Peyer's patch (tissue), 4 donors: ENCODE measurements around the gene FASTK. TPM values are rescaled to one million over a fixed set of nuclear protein-coding genes. Genes with fewer than 3 reads are reported as not detected.

Experiments used
- DNase-seq, 3 donors: peaks; one replicate each; pipeline ENCODE4 v3.0.0-alpha.2; 2017 to 2019
- H3K27ac ChIP-seq, 4 donors: fragments of 200-600 bp; sonication (generic); one replicate each; pipeline ENCODE4 v1.5.1; 2016 to 2019
- H3K27me3 ChIP-seq, 2 donors: fragments of 200-600 bp; sonication (generic); one replicate each; pipeline ENCODE4 v1.5.1; 2019
- H3K36me3 ChIP-seq, 3 donors: fragments of 200-600 bp; sonication (generic); one replicate each; pipeline ENCODE4 v1.5.1; 2016 to 2019
- H3K4me1 ChIP-seq, 4 donors: fragments of 200-600 bp; sonication (generic); one replicate each; pipeline ENCODE4 v1.5.1; 2016 to 2019
- H3K4me3 ChIP-seq, 4 donors: fragments of 200-600 bp; sonication (generic); 1 replicate in 3 of 4; 2 replicates in 1 of 4; pipeline ENCODE4 v1.5.1; 2016 to 2019; ENCODE audit warnings: mild to moderate bottlenecking in 1 of 4
- H3K9me3 ChIP-seq, 4 donors: fragments of 200-600 bp; sonication (generic); one replicate each; pipeline ENCODE4 v1.5.1; 2016 to 2019; ENCODE audit warnings: mild to moderate bottlenecking in 1 of 4
- CTCF ChIP-seq, 6 experiments: fragments of 450-650 bp in 4 of 6; fragments of 200-600 bp in 2 of 6; sonication (generic) in 1 of 6; IDR thresholded peaks; one replicate each; pipeline ENCODE4 v1.5.1; 2017 to 2019; ENCODE audit warnings: antibody characterized with exemption in 6 of 6, mild to moderate bottlenecking in 3 of 6, moderate library complexity in 1 of 6
- POLR2A ChIP-seq, 2 donors: fragments of 450-650 bp; IDR thresholded peaks; one replicate each; pipeline ENCODE4 v1.5.1; 2017; ENCODE audit warnings: antibody characterized with exemption in 2 of 2, mild to moderate bottlenecking in 2 of 2, moderate library complexity in 2 of 2
- total RNA-seq, 4 donors: library from RNA; depleted of rRNA; stranded (reverse); fragments of >200 nt; gene quantifications; one replicate each; pipeline ENCODE4 v1.1.0, GENCODE V29; 2016

The FASTK gene
- total RNA-seq, 4 donors from 2014 or later = 99.0 to 239 (median 158) TPM

DNA sequence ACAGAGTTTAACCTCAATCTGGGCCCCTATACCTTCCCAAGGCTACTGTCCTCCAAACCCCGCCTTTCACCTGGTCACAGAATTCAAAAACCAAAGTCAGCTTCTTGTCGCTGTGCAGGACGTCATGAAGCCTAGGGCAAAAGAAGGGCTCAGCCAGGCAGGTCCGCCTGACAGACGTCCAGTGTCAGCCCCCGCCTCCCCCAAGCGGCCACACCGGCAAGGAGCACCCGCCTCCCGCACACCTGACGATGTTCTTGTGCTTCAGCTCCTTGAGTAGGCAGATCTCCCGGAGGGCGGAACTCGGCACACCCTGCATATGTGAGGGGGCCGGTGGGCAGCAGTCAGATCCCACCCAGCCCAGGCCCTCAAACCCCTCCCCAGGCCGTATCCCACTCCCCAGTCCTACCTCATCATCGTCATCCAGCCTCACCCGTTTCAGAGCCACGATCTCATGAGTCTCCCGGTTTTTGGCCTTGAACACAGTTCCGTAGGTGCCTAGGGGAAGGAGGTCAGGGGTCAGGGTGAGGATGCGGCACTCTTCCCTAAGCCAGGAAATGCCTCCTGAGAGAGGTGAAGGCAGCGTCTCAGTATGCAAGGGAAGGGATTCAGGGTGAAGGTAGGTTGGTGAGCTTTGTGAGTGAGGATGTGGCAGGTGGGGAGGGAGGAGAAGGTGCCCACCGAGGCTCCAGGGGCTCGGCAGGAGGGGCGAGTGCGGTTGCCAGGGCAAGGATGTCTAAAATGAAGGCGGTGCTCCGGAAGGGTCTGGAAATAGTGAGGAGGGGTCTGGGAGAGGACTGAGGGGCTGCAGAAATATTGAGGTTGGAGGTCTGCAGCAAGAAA is 23.7 kb downstream of the FASTK start:
- peak overlapping the region; percentile 61 to 87 (median 79) for H3K4me3 ChIP-seq
- TF ChIP-seq CTCF (IDR thresholded peaks at IDR 0.05) (peak in 2 of 6 experiments; percentile 15 to 24), POLR2A (IDR thresholded peaks at IDR 0.05) (no peak)
- H3K4me1 ChIP-seq = peaks cover 4 to 36% (median 18%) of the 10 kb centered on the region in 4 donors
- peak overlapping the region in 1 of 4 donors; percentile 92 for H3K27ac ChIP-seq
- H3K27me3 ChIP-seq = no peaks in the 10 kb centered on the region
- DNase-seq = peak in 1 of 3 donors; percentile 30
- no peaks in the 10 kb centered on the region for H3K9me3 ChIP-seq
- H3K36me3 ChIP-seq = no peaks in the 10 kb centered on the region

DNA sequence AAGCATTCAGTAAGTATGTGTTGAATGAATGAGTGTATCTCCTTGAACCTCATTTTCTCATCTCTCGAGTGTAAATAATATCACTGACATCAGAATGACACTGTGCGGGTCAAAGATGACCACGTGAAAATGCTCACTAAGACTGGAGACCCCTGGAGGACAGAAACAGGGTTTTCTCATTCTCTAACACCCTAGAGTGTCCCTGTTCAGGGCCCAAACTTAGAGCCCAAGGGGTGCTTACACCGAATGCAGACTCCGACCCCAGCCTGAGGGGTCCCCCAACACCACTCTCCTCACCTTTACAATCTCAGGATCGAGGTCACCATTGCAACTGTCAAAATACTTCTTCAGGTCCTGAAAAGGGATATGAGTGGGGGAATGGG is 24.3 kb downstream of the FASTK start:
- no peaks in the 10 kb centered on the region for H3K9me3 ChIP-seq
- no peaks in the 10 kb centered on the region for H3K36me3 ChIP-seq
- H3K27me3 ChIP-seq = no peaks in the 10 kb centered on the region
- TF ChIP-seq POLR2A (IDR thresholded peaks at IDR 0.05) (no peak), CTCF (IDR thresholded peaks at IDR 0.05) (no peak)
- no peak overlapping the region for H3K4me3 ChIP-seq
- DNase-seq = no peak
- no peak overlapping the region for H3K27ac ChIP-seq
- peaks cover 4 to 30% (median 20%) of the 10 kb centered on the region in 4 donors for H3K4me1 ChIP-seq

- Histone ChIP-seq H3K27ac (no peak overlapping the region), H3K9me3 (no peaks in the 10 kb centered on the region)
- TF ChIP-seq CTCF (IDR thresholded peaks at IDR 0.05) = no peak
- no peak for TF ChIP-seq POLR2A (IDR thresholded peaks at IDR 0.05)
These were observed 26.9 kb downstream of the FASTK start for GRCh38 chr7:151053751-151054150.

GRCh38 chr7:151053096-151053495 is 27.5 kb downstream of the FASTK start:
- Histone ChIP-seq H3K4me3 (no peak overlapping the region), H3K4me1 (peaks cover 0 to 16% (median 11%) of the 10 kb centered on the region in 4 donors), H3K36me3 (no peaks in the 10 kb centered on the region), H3K27ac (no peak overlapping the region), H3K27me3 (no peaks in the 10 kb centered on the region), H3K9me3 (no peaks in the 10 kb centered on the region)
- no peak for DNase-seq
- TF ChIP-seq CTCF (IDR thresholded peaks at IDR 0.05) (no peak), POLR2A (IDR thresholded peaks at IDR 0.05) (no peak)

More at GRCh38 chr7:151053751-151054150, 26.9 kb downstream of the FASTK start:
- DNase-seq = no peak
- Histone ChIP-seq H3K36me3 (no peaks in the 10 kb centered on the region), H3K27me3 (no peaks in the 10 kb centered on the region), H3K4me3 (no peak overlapping the region), H3K4me1 (peaks cover 0 to 21% (median 11%) of the 10 kb centered on the region in 4 donors)

- peak in 2 of 3 donors; percentile 60 to 70 for DNase-seq
- H3K9me3 ChIP-seq = no peaks in the 10 kb centered on the region
- H3K27ac ChIP-seq = no peak overlapping the region
- H3K36me3 ChIP-seq = no peaks in the 10 kb centered on the region
- peaks cover 0 to 9% (median 4%) of the 10 kb centered on the region in 4 donors for H3K4me1 ChIP-seq
- TF ChIP-seq CTCF (IDR thresholded peaks at IDR 0.05) = no peak
- no peak for TF ChIP-seq POLR2A (IDR thresholded peaks at IDR 0.05)
- no peaks in the 10 kb centered on the region for H3K27me3 ChIP-seq
- peak overlapping the region in 1 of 4 donors; percentile 14 for H3K4me3 ChIP-seq
These were observed 29.5 kb downstream of the FASTK start for GRCh38 chr7:151051108-151051507.
